NAMALWA (cell line): ENCODE measurements around the gene CBLN3.

Experiments
- DNase-seq: peaks from one replicate; pipeline ENCODE4 v3.0.0-alpha.2; 2015; ENCODE audit warnings: low spot score

Gene CBLN3

GRCh38 chr14:24425704-24426103 lies 3.8 kb downstream of the CBLN3 start:
- no peak for DNase-seq

DNA sequence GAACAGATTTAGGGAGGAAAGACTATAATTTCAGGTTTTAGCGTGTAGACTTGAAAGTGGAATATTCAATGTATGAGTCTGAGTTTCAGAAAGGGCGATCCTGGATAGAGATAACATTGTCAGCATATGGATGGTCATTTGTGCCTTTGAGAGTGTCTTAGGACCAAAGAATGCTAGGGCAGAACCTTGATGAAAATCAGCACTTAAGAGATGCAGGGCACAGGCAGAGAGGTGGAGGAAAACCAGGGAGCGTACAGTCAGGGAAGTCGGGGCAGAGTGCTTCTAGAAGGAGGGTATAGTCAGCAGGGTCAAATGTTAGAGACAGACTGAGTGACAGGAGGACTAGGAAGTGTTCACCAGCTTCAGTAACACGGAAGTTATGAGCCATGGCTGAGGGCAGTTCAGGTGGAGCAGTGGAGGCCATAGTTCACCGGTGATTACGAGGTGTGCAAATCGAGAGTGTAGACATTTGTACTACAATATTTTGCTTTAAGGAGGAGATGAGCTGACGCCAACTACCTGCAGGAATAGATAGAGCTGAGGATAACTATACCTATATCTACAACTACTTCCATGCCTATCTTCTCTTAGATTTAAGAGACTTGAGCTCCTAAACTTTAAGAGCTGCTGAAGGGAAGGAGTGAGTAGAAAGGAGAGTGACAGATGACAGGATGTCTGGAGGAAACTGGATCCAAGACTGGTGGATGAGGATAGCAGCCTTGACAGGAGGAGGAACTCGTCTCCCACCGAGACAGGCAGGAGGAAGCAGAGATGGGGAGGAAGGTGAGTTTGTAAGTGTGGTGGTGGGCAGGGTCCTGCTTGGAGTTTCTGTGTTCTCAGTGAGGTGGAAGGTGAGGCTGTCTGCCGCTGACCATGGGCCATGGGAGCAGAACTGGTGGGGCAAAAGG lies 6.5 kb downstream of the CBLN3 start:
- no peak for DNase-seq

GRCh38 chr14:24422261-24422660 lies 7.2 kb downstream of the CBLN3 start:
- no peak for DNase-seq

DNA sequence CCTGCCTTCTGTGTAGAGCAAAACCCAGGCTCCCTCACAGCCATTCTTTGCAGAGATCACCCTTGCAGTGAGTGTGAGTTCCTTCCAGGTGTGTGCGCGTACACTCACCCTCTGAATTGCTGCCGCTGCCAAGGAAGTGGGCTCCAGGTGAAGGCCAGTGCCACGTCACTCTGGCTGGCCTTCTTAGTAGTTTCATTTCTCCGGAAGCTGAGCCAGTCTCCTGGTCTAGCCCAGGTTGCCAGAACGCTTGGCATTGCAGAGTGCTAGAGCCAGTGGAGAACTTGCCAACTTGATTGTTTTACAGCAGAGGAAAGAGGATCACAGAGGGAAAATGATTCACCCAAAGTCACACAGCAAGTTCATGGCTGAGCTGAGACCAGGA lies 11.0 kb downstream of the CBLN3 start:
- DNase-seq = no peak

GRCh38 chr14:24417832-24418491 lies 11.5 kb downstream of the CBLN3 start:
- DNase-seq = no peak

GRCh38 chr14:24416932-24417619 lies 12.4 kb downstream of the CBLN3 start:
- DNase-seq = no peak

GRCh38 chr14:24416254-24416931 lies 13.1 kb downstream of the CBLN3 start:
- no peak for DNase-seq

GRCh38 chr14:24415421-24416253 lies 13.8 kb downstream of the CBLN3 start:
- no peak for DNase-seq

DNA sequence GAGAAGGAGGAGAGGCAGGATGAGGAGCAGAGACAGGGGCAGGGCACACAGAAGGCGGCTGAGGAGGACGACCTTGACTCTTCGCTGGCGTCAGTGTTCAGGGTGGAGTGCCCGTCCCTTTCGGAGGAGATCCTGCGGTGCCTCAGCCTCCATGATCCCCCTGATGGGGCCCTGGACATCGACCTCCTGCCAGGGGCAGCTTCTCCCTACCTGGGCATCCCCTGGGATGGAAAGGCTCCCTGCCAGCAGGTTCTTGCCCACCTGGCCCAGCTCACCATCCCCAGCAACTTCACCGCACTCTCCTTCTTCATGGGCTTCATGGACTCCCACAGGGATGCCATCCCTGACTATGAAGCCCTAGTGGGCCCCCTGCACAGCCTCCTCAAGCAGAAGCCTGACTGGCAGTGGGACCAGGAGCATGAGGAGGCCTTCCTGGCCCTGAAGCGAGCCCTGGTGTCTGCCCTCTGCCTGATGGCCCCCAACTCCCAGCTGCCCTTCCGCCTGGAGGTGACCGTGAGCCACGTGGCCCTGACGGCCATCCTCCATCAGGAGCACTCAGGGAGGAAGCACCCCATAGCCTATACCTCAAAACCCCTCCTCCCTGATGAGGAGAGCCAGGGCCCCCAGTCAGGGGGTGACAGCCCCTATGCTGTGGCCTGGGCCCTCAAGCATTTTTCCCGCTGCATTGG lies 14.6 kb downstream of the CBLN3 start:
- no peak for DNase-seq

DNA sequence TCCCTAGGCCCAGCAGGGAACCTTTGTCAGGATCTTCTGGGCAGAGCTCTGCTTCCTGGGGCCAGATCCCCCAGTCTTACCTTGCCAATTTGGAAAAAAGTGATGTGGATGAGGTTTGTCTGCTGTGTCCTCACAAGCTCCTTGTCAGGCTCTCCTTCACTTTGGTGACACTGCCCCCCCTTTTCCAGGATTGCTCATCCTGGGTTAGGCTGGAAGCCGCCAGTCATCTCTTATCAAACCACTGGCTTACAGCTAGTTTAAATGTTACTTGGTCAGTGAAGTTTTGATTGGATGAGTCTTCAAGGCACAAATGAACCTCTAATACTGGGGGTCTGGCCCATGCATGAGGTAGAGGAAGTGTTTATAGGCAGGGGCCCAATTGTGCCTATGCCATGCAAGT lies 15.4 kb downstream of the CBLN3 start:
- DNase-seq = no peak

- peak; percentile 72 for DNase-seq
Measured at GRCh38 chr14:24411443-24412389, 17.8 kb downstream of the CBLN3 start.

DNA sequence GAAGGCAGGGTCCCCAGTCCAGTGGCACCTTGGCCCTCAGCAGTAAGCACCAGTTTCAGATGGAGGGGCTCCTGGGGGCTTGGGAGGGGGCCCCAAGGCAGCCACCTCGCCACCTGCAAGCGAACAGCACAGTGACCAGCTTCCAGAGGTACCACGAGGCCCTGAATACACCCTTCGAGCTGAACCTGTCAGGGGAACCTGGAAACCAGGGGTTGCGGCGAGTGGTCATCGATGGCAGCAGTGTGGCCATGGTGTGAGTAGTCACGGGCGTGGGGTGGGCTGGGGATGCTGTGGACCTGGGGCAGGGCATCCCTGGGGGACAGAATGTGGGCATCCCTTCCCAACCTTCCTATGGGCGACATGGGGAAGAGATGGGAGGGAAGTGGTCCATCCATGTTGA lies 19.5 kb downstream of the CBLN3 start:
- no peak for DNase-seq

- no peak for DNase-seq
Measured at GRCh38 chr14:24409192-24409591, 20.3 kb downstream of the CBLN3 start.

GRCh38 chr14:24408764-24409163 lies 20.7 kb downstream of the CBLN3 start:
- DNase-seq = no peak

DNA sequence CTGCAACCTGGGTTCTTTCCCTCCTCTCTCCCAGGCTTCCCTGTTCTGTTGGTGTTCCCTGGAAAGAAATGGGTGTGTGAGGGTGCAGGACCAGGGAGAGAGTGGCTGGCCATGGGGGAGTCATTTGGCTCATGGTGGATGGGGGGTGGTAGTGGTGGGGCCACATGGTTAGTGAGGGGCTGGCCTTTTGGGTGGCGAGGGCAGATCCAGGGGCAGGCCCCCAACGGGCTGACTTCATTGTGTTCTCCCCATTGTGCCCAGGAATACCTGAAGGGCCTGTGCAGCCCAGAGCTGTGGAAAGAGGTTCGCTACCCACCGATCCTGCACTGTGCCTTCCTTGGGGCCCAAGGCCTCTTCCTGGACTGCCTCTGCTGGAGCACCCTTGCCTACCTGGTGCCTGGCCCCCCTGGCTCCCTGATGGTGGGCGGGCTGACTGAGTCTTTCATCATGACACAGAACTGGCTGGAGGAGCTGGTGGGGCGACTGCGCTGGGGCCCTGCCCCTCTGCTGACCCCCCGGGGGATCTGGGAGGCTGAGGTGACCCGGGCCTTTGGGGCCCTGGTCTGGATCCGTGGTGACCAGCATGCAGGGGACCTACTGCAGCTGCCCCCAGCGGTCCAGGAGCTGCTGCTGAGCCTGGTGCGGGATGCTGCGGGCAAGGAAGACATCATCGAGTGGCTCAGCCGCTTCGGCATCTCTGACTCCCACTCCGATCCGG lies 21.7 kb downstream of the CBLN3 start:
- no peak for DNase-seq

- DNase-seq = no peak
Measured at GRCh38 chr14:24406416-24406815, 23.1 kb downstream of the CBLN3 start.

- no peak for DNase-seq
Measured at GRCh38 chr14:24404814-24405213, 24.7 kb downstream of the CBLN3 start.

DNA sequence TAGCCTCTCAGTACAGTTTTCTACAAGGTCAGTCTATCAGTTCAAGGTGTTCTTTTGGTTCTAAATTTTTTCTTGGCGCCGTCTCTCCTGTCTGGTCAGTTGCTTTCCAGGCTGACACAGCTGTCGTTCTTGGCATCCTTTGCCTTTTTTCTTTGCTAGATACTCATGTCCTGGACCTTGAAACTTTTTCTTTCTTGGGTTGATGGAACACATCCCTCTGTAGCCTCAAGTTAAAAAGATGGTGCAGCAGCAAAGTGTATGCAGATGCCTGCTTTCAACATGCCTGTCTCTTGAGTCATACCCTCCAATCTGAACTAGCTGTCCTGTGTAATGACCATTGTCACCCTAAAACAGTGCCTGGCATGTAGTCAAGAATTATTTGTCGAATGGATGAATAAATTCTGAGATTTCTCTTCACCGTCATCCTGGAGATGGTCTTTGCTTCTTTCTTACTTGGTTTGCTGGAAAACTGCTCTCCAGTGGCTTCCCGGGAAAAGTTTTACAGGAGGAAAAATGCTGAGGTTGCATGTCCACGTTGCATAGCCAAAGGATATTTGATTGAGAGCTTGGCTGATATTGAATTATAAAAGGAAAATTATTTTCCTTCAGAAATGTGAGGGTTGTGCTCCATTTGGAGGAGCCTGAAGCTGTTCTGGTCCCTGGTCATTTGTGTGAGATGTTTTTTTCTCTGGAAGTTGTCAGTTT lies 26.0 kb downstream of the CBLN3 start:
- no peak for DNase-seq
